HG03064 (cell line): ENCODE measurements around the gene MYADM.
"Not testable (repeated sequence)": the region's sequence is repeated elsewhere in the genome, so short reads cannot be mapped to it uniquely, and the experiment has no call there.

Experiments
- ATAC-seq: cut with Tn5 transposase; IDR thresholded peaks from one replicate; pipeline ENCODE4 v1.9.1; 2021; ENCODE audit warnings: low read depth; ENCODE audit not compliant: unreplicated experiment

Gene MYADM

GRCh38 chr19:53868091-53868891 lies 608 bp downstream of the MYADM start:
- no peak for ATAC-seq

- ATAC-seq: no peak
Measured at GRCh38 chr19:53868892-53869804, 1.5 kb downstream of the MYADM start.

- ATAC-seq: not testable (repeated sequence)
Measured at GRCh38 chr19:53869805-53870484, 2.3 kb downstream of the MYADM start.

- no peak for ATAC-seq
Measured at GRCh38 chr19:53870485-53870844, 2.8 kb downstream of the MYADM start.

GRCh38 chr19:53871454-53871853 lies 3.8 kb downstream of the MYADM start:
- no peak for ATAC-seq

GRCh38 chr19:53872762-53873161 lies 5.1 kb downstream of the MYADM start:
- ATAC-seq: no peak

- ATAC-seq: no peak
Measured at GRCh38 chr19:53873773-53874605, 6.3 kb downstream of the MYADM start.

- ATAC-seq: no peak
Measured at GRCh38 chr19:53874606-53874990, 6.9 kb downstream of the MYADM start.

- ATAC-seq: no peak
Measured at GRCh38 chr19:53875602-53876325, 8.1 kb downstream of the MYADM start.

GRCh38 chr19:53876651-53877224 lies 9.1 kb downstream of the MYADM start:
- ATAC-seq: no peak

- no peak for ATAC-seq
Measured at GRCh38 chr19:53877361-53877766, 9.7 kb downstream of the MYADM start.

GRCh38 chr19:53878776-53879139 lies 11.1 kb downstream of the MYADM start:
- ATAC-seq: no peak

GRCh38 chr19:53879140-53880081 lies 11.7 kb downstream of the MYADM start:
- peak; percentile 62 for ATAC-seq

- no peak for ATAC-seq
Measured at GRCh38 chr19:53880711-53881481, 13.2 kb downstream of the MYADM start.

- no peak for ATAC-seq
Measured at GRCh38 chr19:53881482-53882390, 14.1 kb downstream of the MYADM start, which contains the start of gene PRKCG. TSS of gene PRKCG (plus strand) at chr19:53882197. CDS start at chr19:53882495, 298 bp downstream.

- no peak for ATAC-seq
Measured at GRCh38 chr19:53882391-53883050, 14.8 kb downstream of the MYADM start.
